ENCODE measurements around the gene MMP17.

DNA sequence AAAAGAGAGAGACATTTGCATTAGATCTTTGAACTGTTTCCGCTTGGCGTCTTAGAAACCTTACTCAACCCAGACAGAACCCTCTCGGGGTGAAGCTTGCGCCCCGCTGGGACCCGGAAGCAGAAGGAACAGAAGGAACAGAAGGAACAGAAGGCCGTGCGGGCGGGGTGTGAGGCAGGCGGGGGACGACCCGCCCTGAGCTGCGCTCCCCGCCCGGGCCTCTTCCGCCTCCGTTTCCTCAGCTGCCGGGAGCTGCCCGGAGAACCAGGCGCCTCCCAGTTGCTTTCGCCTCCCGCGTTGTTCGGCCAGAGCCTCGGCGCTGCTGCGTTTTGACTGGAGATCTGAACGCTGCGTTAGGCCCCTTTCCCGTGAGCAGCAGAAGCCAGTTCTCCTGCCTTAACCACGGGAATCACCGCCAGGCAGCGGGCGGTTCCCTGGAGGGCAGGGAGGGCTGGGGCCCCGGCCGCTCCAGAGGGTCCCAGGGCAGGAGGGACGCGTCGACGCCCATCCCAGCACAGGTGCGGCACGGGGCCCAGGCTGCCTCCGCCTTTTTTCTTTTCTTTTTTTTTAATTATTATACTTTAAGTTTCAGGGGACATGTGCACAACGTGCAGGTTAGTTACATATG lies 19.3 kb upstream of the MMP17 start:
- TF ChIP-seq, protein P1, sequence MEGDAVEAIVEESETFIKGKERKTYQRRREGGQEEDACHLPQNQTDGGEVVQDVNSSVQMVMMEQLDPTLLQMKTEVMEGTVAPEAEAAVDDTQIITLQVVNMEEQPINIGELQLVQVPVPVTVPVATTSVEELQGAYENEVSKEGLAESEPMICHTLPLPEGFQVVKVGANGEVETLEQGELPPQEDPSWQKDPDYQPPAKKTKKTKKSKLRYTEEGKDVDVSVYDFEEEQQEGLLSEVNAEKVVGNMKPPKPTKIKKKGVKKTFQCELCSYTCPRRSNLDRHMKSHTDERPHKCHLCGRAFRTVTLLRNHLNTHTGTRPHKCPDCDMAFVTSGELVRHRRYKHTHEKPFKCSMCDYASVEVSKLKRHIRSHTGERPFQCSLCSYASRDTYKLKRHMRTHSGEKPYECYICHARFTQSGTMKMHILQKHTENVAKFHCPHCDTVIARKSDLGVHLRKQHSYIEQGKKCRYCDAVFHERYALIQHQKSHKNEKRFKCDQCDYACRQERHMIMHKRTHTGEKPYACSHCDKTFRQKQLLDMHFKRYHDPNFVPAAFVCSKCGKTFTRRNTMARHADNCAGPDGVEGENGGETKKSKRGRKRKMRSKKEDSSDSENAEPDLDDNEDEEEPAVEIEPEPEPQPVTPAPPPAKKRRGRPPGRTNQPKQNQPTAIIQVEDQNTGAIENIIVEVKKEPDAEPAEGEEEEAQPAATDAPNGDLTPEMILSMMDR (IDR thresholded peaks at IDR 0.05), result no peak
- no peak for TF ChIP-seq POLR2AphosphoS5 (IDR thresholded peaks at IDR 0.05; ENCODE audit: insufficient read depth in 1 of 2, low read depth in 1 of 2)

Data from vagina (tissue), 2 donors.